Spleen (tissue), 11 donors: ENCODE data around the gene IL31. TPM values are rescaled to one million over a fixed set of nuclear protein-coding genes. Genes with fewer than 3 reads are reported as not detected.

Experiments
- DNase-seq: peaks from one replicate; pipeline ENCODE4 v3.0.0-alpha.2; 2020
- H3K27ac ChIP-seq, 8 donors: fragments of 200-600 bp; sonication (generic) in 7 of 8; 1 replicate in 4 of 8; 2 replicates in 4 of 8; pipeline versions ENCODE4 v1.5.0 to v1.8.0; 2016 to 2021; ENCODE audit warnings: inconsistent platforms in 4 of 8, mild to moderate bottlenecking in 4 of 8, moderate library complexity in 1 of 8
- H3K27me3 ChIP-seq, 7 donors: fragments of 200-600 bp; sonication (generic) in 6 of 7; replicated peaks in 1 of 7; 1 replicate in 4 of 7; 2 replicates in 3 of 7; pipeline versions ENCODE4 v1.5.0 to v1.8.0; 2016 to 2021; ENCODE audit warnings: inconsistent platforms in 3 of 7, mild to moderate bottlenecking in 1 of 7
- H3K36me3 ChIP-seq, 6 donors: fragments of 200-600 bp; sonication (generic) in 5 of 6; 1 replicate in 4 of 6; 2 replicates in 2 of 6; pipeline versions ENCODE4 v1.5.0 to v1.8.0; 2016 to 2021; ENCODE audit warnings: inconsistent platforms in 2 of 6
- H3K4me1 ChIP-seq, 6 donors: fragments of 200-600 bp; sonication (generic) in 5 of 6; 1 replicate in 3 of 6; 2 replicates in 3 of 6; pipeline versions ENCODE4 v1.5.0 to v1.8.0; 2016 to 2021; ENCODE audit warnings: inconsistent platforms in 3 of 6
- H3K4me3 ChIP-seq, 8 donors: fragments of 200-600 bp; sonication (generic) in 7 of 8; 1 replicate in 4 of 8; 2 replicates in 4 of 8; pipeline versions ENCODE4 v1.5.0 to v1.8.0; 2016 to 2021; ENCODE audit warnings: inconsistent platforms in 4 of 8, mild to moderate bottlenecking in 4 of 8, moderate library complexity in 2 of 8
- H3K9me3 ChIP-seq, 8 donors: fragments of 200-600 bp; sonication (generic) in 7 of 8; 1 replicate in 4 of 8; 2 replicates in 4 of 8; pipeline versions ENCODE4 v1.5.0 to v1.8.0; 2016 to 2021; ENCODE audit warnings: inconsistent platforms in 4 of 8
- CTCF ChIP-seq, 11 experiments: fragments of 200-600 bp in 7 of 11; fragments of 450-650 bp in 4 of 11; sonication (generic) in 4 of 11; IDR thresholded peaks in 8 of 11; conservative IDR thresholded peaks in 3 of 11; 1 replicate in 7 of 11; 2 replicates in 4 of 11; pipeline versions ENCODE4 v1.4.0 to v1.8.0; 2016 to 2021; ENCODE audit warnings: antibody characterized with exemption in 11 of 11, inconsistent platforms in 4 of 11, mild to moderate bottlenecking in 1 of 11
- POLR2A ChIP-seq, 3 donors: fragments of 450-650 bp; IDR thresholded peaks; one replicate each; pipeline ENCODE4 v1.5.1; 2017; ENCODE audit warnings: antibody characterized with exemption in 3 of 3, mild to moderate bottlenecking in 1 of 3
- POLR2AphosphoS5 ChIP-seq, 3 donors: sonication (generic); formaldehyde crosslinking; IDR thresholded peaks; one replicate each; pipeline ENCODE4 v1.5.1; 2017; ENCODE audit warnings: antibody characterized with exemption in 3 of 3
- WGBS, 5 donors: extraction: QIAGEN DNeasy Blood & Tissue Kit in 3 of 5; methylation state at CpG; one replicate each; pipeline versions ENCODE4 v1.1.5 to v1.1.7; 2013 to 2018; 5-methylcytosine and 5-hydroxymethylcytosine counted together
- intact Hi-C: fragments of 100-400 bp; cut with DNase I; formaldehyde crosslinking; loops from one replicate; pipeline ENCODE4 v1.15.0; 2023; ENCODE audit warnings: low total_unique reads
- polyA plus RNA-seq, 3 donors: library from polyadenylated mRNA; stranded (reverse); fragments of 200-250 nt; gene quantifications; one replicate each; pipeline ENCODE4 v1.2.1, GENCODE V29; 2013
- total RNA-seq, 7 donors: library from RNA; depleted of rRNA in 3 of 7; stranded (reverse); fragments of >200 nt in 3 of 7; fragmentation: NEBNext Ultra II Directional in 4 of 7; extraction: Animal tissue kit (Norgen Biotek cat#: 25700) in 4 of 7; gene quantifications; one replicate each; pipeline versions ENCODE4 v1.1.0 to v1.2.1, GENCODE V29; 2016 to 2021
- donor health status: healthy with polysubstance abuse.
- donor health status: DM: no; HTN: no; CAD: no; lungs with moderate emphysema.
- donor health status: DM: no; HTN: no; CAD: no.
- donor health status: Bipolar disorder and iron deficiency.
- donor health status: healthy.
- donor health status: DM: no; HTN: no; CAD: no.
- donor health status: DM: yes; HTN: yes; CAD: no.

IL31 gene
- total and polyA plus RNA-seq, 10 donors: not detected

DNA sequence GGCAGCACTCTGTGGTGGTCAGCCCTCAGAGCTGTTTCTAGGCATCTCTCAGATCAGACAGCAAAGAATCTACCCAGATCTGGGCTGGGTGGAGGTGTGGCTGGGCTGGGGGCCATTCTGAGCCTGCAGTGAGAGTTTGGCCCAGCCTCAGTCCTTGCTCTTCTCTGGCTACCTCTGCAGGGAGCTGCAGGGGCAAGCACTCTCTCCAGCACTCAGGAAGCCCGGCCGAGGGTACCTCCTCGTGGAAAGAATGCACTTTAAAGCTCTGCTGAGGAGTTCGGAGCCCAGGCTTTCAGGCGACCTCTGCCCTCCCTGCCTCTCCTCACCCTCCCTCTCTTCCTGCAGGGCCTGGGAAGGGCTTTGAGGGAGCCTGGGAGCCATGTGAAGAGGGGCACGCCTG, 31.2 kb downstream of the IL31 start:
- peaks cover 8 to 89% (median 58%) of the 10 kb centered on the region in 6 donors for H3K36me3 ChIP-seq
- intact Hi-C loops: no loop called here
- H3K4me1 ChIP-seq: peaks cover 0 to 7% (median 0%) of the 10 kb centered on the region in 6 donors
- H3K9me3 ChIP-seq: no peaks in the 10 kb centered on the region
- TF ChIP-seq POLR2A (IDR thresholded peaks at IDR 0.05) (no peak), CTCF (IDR thresholded peaks at IDR 0.05 in 8 of 11, conservative IDR thresholded peaks at IDR 0.05 in 3 of 11) (no peak), POLR2AphosphoS5 (IDR thresholded peaks at IDR 0.05) (no peak)
- H3K4me3 ChIP-seq: no peak overlapping the region
- H3K27ac ChIP-seq: peak overlapping the region in 4 of 8 donors; percentile 28 to 58 (median 50)
- WGBS, 5 donors: 53 to 85% (median 71%) methylated on average over 4 to 6 of the region's 6 CpGs
- no peaks in the 10 kb centered on the region for H3K27me3 ChIP-seq
- no peak for DNase-seq

GRCh38 chr12:122141911-122142725, 31.9 kb downstream of the IL31 start:
- intact Hi-C loops: no loop called here
- TF ChIP-seq POLR2A (IDR thresholded peaks at IDR 0.05) (no peak), POLR2AphosphoS5 (IDR thresholded peaks at IDR 0.05) (no peak), CTCF (IDR thresholded peaks at IDR 0.05 in 8 of 11, conservative IDR thresholded peaks at IDR 0.05 in 3 of 11) (no peak)
- Histone ChIP-seq H3K4me3 (no peak overlapping the region), H3K9me3 (no peaks in the 10 kb centered on the region), H3K27me3 (no peaks in the 10 kb centered on the region), H3K27ac (peak overlapping the region in 1 of 8 donors; percentile 57), H3K36me3 (peaks cover 8 to 93% (median 61%) of the 10 kb centered on the region in 6 donors), H3K4me1 (peaks cover 0 to 7% (median 0%) of the 10 kb centered on the region in 6 donors)
- 88 to 95% (median 89%) methylated on average over 13 to 21 of the region's 21 CpGs for WGBS, 5 donors
- DNase-seq: no peak

DNA sequence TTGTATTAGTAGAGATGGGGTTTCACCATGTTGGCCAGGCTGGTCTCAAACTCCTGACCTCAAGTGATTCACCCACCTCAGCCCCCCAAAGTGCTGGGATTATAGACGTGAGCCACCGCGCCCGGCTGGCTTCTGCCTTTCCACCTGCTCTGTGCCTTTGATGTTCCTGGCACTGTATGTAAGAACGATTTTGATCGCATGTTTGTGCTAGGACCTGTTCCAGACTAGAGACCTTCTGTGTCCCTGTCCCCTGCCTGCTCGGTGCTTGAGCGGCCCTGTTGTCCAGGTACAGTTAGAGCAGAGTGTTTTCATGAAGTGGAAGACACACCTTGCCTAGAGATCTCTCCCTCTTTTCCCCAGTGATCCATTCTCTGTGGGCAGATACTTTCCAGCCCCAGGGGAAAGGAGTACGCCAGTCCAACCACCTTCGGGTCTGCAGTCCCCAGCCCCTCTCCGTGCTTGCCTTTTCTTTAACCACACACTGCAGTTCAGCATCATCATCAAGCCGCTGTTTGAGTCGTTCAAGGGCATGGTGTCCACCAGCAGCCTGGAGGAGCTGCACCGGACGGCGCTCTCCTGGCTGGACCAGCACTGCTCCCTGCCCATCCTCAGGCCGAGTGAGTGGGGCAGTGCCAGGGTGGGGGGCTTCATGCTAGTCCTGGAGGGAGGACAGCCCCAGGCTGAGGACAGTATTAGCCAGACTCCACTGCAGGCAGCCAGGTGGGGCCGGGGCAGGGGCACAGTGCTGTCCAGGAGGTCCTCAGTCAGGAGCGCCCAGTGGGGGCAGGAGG, 33.4 kb downstream of the IL31 start:
- intact Hi-C loops: no loop called here
- Histone ChIP-seq H3K27ac (no peak overlapping the region), H3K27me3 (no peaks in the 10 kb centered on the region), H3K9me3 (no peaks in the 10 kb centered on the region), H3K4me1 (peaks cover 0 to 7% (median 0%) of the 10 kb centered on the region in 6 donors), H3K36me3 (peaks cover 8 to 100% (median 66%) of the 10 kb centered on the region in 6 donors), H3K4me3 (no peak overlapping the region)
- TF ChIP-seq POLR2AphosphoS5 (IDR thresholded peaks at IDR 0.05): peak in 1 of 3 donors; percentile 50
- no peak for TF ChIP-seq CTCF (IDR thresholded peaks at IDR 0.05 in 8 of 11, conservative IDR thresholded peaks at IDR 0.05 in 3 of 11)
- DNase-seq: no peak
- WGBS, 5 donors: 92 to 96% (median 96%) methylated on average over 19 of the region's 19 CpGs

DNA sequence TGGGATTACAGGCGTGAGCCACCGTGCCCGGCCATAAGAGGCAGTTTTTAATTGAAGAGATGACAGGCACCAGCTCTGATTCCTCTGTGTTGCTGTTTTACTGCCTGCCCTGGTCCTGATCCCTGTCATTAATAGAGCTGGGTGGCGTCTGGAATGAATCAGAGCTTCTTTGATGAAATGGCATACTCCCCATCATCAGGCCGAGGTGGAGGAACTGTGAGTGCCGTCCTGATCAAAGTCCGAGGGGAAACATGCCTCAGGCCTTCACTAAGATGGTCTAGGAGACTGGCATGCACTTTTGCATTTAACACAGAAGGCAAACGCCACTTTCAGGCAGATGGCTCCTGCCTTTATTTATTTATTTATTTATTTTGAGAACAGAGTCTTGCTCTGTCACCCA, 34.1 kb downstream of the IL31 start:
- intact Hi-C loops: no loop called here

More for the DNA sequence above, 34.1 kb downstream of the IL31 start:
- 91 to 97% (median 95%) methylated on average over 8 of the region's 8 CpGs for WGBS, 5 donors
- H3K4me3 ChIP-seq: no peak overlapping the region
- H3K27me3 ChIP-seq: no peaks in the 10 kb centered on the region
- no peak for DNase-seq
- no peak overlapping the region for H3K27ac ChIP-seq
- TF ChIP-seq CTCF (IDR thresholded peaks at IDR 0.05 in 8 of 11, conservative IDR thresholded peaks at IDR 0.05 in 3 of 11) (no peak), POLR2A (IDR thresholded peaks at IDR 0.05) (no peak), POLR2AphosphoS5 (IDR thresholded peaks at IDR 0.05) (no peak)
- H3K4me1 ChIP-seq: peaks cover 0 to 7% (median 0%) of the 10 kb centered on the region in 6 donors
- no peaks in the 10 kb centered on the region for H3K9me3 ChIP-seq
- H3K36me3 ChIP-seq: peaks cover 8 to 100% (median 73%) of the 10 kb centered on the region in 6 donors
